MM.1S (cell line): ENCODE results near the gene ZNF33A.

Experiments used
- DNase-seq: peaks from one replicate; pipeline ENCODE4 v3.0.0-alpha.2; 2015
- H2AFZ ChIP-seq: fragments of 300-600 bp; sonication (generic); 2 replicates; pipeline ENCODE4 v1.6.0; 2016; ENCODE audit warnings: antibody characterized with exemption, low read length
- H3F3A ChIP-seq: fragments of 300-600 bp; sonication (generic); 2 replicates; pipeline ENCODE4 v1.6.1; 2016; ENCODE audit warnings: mild to moderate bottlenecking, antibody characterized with exemption, low read length, moderate library complexity, mixed read lengths; ENCODE audit not compliant: insufficient read depth
- H3K27ac ChIP-seq: fragments of 300-600 bp; sonication (generic); 2 replicates; pipeline ENCODE4 v1.5.1; 2016; ENCODE audit warnings: mild to moderate bottlenecking, low read length
- H3K27me3 ChIP-seq: fragments of 300-600 bp; sonication (generic); replicated peaks from 2 replicates; pipeline ENCODE4 v1.6.0; 2016; ENCODE audit warnings: low read length; ENCODE audit not compliant: insufficient read depth
- H3K36me3 ChIP-seq: fragments of 300-600 bp; sonication (generic); replicated peaks from 2 replicates; pipeline ENCODE4 v1.6.1; 2016; ENCODE audit warnings: mild to moderate bottlenecking, low read length, mixed read lengths; ENCODE audit not compliant: insufficient read depth
- H3K4me1 ChIP-seq: fragments of 300-600 bp; sonication (generic); 2 replicates; pipeline ENCODE4 v1.6.1; 2016; ENCODE audit warnings: low read length, mixed read lengths
- H3K4me2 ChIP-seq: fragments of 300-600 bp; sonication (generic); 2 replicates; pipeline ENCODE4 v1.6.0; 2016; ENCODE audit warnings: low read depth, low read length
- H3K4me3 ChIP-seq: fragments of 300-600 bp; sonication (generic); 2 replicates; pipeline ENCODE4 v1.5.1; 2016; ENCODE audit warnings: low read length, mixed read lengths
- H3K79me2 ChIP-seq: fragments of 300-600 bp; sonication (generic); 2 replicates; pipeline ENCODE4 v1.6.1; 2016; ENCODE audit warnings: mixed run types, low read length, mixed read lengths
- H3K9ac ChIP-seq: fragments of 300-600 bp; sonication (generic); 2 replicates; pipeline ENCODE4 v1.6.1; 2016; ENCODE audit warnings: low read length, mixed read lengths
- H3K9me2 ChIP-seq: fragments of 300-600 bp; sonication (generic); replicated peaks from 2 replicates; pipeline ENCODE4 v1.6.1; 2016; ENCODE audit warnings: mild to moderate bottlenecking, low read length, mixed read lengths; ENCODE audit not compliant: insufficient read depth
- H3K9me3 ChIP-seq: fragments of 300-600 bp; sonication (generic); replicated peaks from 2 replicates; pipeline ENCODE4 v1.6.1; 2016; ENCODE audit warnings: mild to moderate bottlenecking, low read length, mixed read lengths; ENCODE audit not compliant: insufficient read depth
- H4K20me1 ChIP-seq: fragments of 300-600 bp; sonication (generic); 2 replicates; pipeline ENCODE4 v1.6.1; 2016; ENCODE audit warnings: mild to moderate bottlenecking, low read length, moderate library complexity, mixed read lengths; ENCODE audit not compliant: insufficient read depth
- EZH2 ChIP-seq: fragments of 300-600 bp; sonication (generic); optimal IDR thresholded peaks from 2 replicates; pipeline ENCODE3; 2017; ENCODE audit warnings: low read depth, mild to moderate bottlenecking, antibody characterized with exemption, low read length, mixed read lengths
- EZH2phosphoT487 ChIP-seq: fragments of 300-600 bp; sonication (generic); IDR thresholded peaks from 2 replicates; pipeline ENCODE4 v1.6.1; 2018; ENCODE audit warnings: antibody characterized with exemption, low read length
- TF ChIP-seq, protein P1 (sequence below): fragments of 300-600 bp; sonication (generic); IDR thresholded peaks from 2 replicates; pipeline ENCODE4 v1.5.1; 2016; ENCODE audit warnings: antibody characterized with exemption, low read length, mixed read lengths

The ZNF33A gene

GRCh38 chr10:38003026-38003425, 7.4 kb upstream of the ZNF33A start:
- no peaks in the 10 kb centered on the region for H4K20me1 ChIP-seq
- TF ChIP-seq EZH2 (no peak), EZH2phosphoT487 (no peak)
- TF ChIP-seq, protein P1, sequence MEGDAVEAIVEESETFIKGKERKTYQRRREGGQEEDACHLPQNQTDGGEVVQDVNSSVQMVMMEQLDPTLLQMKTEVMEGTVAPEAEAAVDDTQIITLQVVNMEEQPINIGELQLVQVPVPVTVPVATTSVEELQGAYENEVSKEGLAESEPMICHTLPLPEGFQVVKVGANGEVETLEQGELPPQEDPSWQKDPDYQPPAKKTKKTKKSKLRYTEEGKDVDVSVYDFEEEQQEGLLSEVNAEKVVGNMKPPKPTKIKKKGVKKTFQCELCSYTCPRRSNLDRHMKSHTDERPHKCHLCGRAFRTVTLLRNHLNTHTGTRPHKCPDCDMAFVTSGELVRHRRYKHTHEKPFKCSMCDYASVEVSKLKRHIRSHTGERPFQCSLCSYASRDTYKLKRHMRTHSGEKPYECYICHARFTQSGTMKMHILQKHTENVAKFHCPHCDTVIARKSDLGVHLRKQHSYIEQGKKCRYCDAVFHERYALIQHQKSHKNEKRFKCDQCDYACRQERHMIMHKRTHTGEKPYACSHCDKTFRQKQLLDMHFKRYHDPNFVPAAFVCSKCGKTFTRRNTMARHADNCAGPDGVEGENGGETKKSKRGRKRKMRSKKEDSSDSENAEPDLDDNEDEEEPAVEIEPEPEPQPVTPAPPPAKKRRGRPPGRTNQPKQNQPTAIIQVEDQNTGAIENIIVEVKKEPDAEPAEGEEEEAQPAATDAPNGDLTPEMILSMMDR: no peak
- no peaks in the 10 kb centered on the region for H3K79me2 ChIP-seq
- H3K27me3 ChIP-seq: no peaks in the 10 kb centered on the region
- no peak overlapping the region for H3K4me2 ChIP-seq
- no peaks in the 10 kb centered on the region for H3K36me3 ChIP-seq
- H2AFZ ChIP-seq: no peak overlapping the region
- no peak for DNase-seq
- H3K9me2 ChIP-seq: no peaks in the 10 kb centered on the region
- no peaks in the 10 kb centered on the region for H3F3A ChIP-seq
- no peak overlapping the region for H3K27ac ChIP-seq
- no peak overlapping the region for H3K4me3 ChIP-seq
- no peaks in the 10 kb centered on the region for H3K4me1 ChIP-seq
- no peak overlapping the region for H3K9ac ChIP-seq
- H3K9me3 ChIP-seq: no peaks in the 10 kb centered on the region

- DNase-seq: no peak
- no peaks in the 10 kb centered on the region for H3K36me3 ChIP-seq
- no peaks in the 10 kb centered on the region for H3K9me2 ChIP-seq
- H4K20me1 ChIP-seq: no peaks in the 10 kb centered on the region
- H3K27me3 ChIP-seq: no peaks in the 10 kb centered on the region
- no peak overlapping the region for H3K9ac ChIP-seq
- H3K4me2 ChIP-seq: no peak overlapping the region
- H3K9me3 ChIP-seq: no peaks in the 10 kb centered on the region
- no peaks in the 10 kb centered on the region for H3K79me2 ChIP-seq
- no peaks in the 10 kb centered on the region for H3K4me1 ChIP-seq
- no peak overlapping the region for H2AFZ ChIP-seq
- no peak overlapping the region for H3K27ac ChIP-seq
- H3F3A ChIP-seq: no peaks in the 10 kb centered on the region
- no peak for TF ChIP-seq EZH2phosphoT487
- TF ChIP-seq, protein P1: no peak
- no peak overlapping the region for H3K4me3 ChIP-seq
Measured at GRCh38 chr10:38003588-38003987, 6.9 kb upstream of the ZNF33A start.

DNA sequence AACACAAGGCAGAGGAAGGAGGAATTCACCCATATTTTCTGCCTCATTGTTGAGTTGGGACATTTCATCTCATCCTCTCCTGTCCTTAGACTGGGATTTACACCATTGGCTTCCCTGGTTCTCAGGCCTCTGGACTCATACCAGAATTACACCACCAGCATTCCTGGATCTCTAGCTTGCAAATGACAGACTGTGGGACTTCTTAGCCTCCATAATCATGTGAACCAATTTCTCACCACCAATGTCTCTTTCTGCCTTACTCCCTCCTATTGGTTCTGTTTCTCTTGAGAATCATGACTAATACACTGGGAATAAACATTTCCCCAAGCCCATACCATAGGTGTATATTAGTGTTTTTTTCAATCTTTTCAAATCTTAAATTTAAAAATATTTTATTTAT, 2.9 kb upstream of the ZNF33A start:
- Histone ChIP-seq H3K9me3 (no peaks in the 10 kb centered on the region), H3K27me3 (no peaks in the 10 kb centered on the region), H3F3A (peaks cover 11% of the 10 kb centered on the region; the same call in 1 of the 2 replicates), H3K36me3 (no peaks in the 10 kb centered on the region), H3K4me1 (peaks cover 3% of the 10 kb centered on the region; the same call in 1 of the 2 replicates), H4K20me1 (no peaks in the 10 kb centered on the region), H3K9me2 (no peaks in the 10 kb centered on the region), H3K9ac (no peak overlapping the region), H3K4me2 (no peak overlapping the region), H3K79me2 (peaks cover 15% of the 10 kb centered on the region), H3K27ac (no peak overlapping the region), H2AFZ (no peak overlapping the region), H3K4me3 (no peak overlapping the region)
- TF ChIP-seq EZH2 (no peak), EZH2phosphoT487 (no peak)
- TF ChIP-seq, protein P1: no peak
- no peak for DNase-seq
